ENCODE results near the gene ZNF414. TPM values are rescaled to one million over a fixed set of nuclear protein-coding genes. Genes with fewer than 3 reads are reported as not detected.

ZNF414 gene
- total and polyA plus RNA-seq, 2 of the 4 experiments (the other 2 are of a cell fraction): 3.2 to 14.2 TPM

- intact Hi-C loops (cut with micrococcal nuclease): no loop called here
- Histone ChIP-seq H3K56ac (ENCODE audit: extremely low read depth, insufficient read depth, low read length) (no peak overlapping the region), H4K91ac (ENCODE audit: insufficient read depth, low read depth, low read length) (no peak overlapping the region), H3K4me1 (ENCODE audit: control insufficient read depth, insufficient read depth, low read length) (no peaks in the 10 kb centered on the region), H3K9me3 (ENCODE audit: control insufficient read depth, insufficient read depth, low read length) (no peaks in the 10 kb centered on the region), H2AK9ac (replicated peaks; ENCODE audit: low read depth, low read length, poor library complexity) (no peak overlapping the region), H4K5ac (ENCODE audit: low read depth, low read length) (no peak overlapping the region), H3K4me3 (ENCODE audit: insufficient read depth, low read depth, low read length) (no peak overlapping the region), H4K20me1 (ENCODE audit: insufficient read depth, low read length) (peaks cover 53% of the 10 kb centered on the region), H3K36me3 (ENCODE audit: control insufficient read depth, insufficient read depth, low read length) (peaks cover 77% of the 10 kb centered on the region), H2AK5ac (ENCODE audit: low read depth, low read length) (no peak overlapping the region), H2BK120ac (ENCODE audit: low read depth, low read length) (no peak overlapping the region), H3K4ac (ENCODE audit: low read depth, low read length) (no peak overlapping the region), H3K9me1 (ENCODE audit: insufficient read depth, low read length) (peaks cover 4% of the 10 kb centered on the region; the same call in 1 of the 2 replicates), H3K27ac (ENCODE audit: insufficient read depth, low read length) (no peak overlapping the region), H2BK5ac (ENCODE audit: low read depth, low read length, poor library complexity, severe bottlenecking) (no peak overlapping the region), H2AFZ (replicated peaks; ENCODE audit: low read length, poor library complexity) (no peak overlapping the region), H3K18ac (ENCODE audit: low read depth, low read length) (no peak overlapping the region), H3K4me2 (ENCODE audit: low read depth, low read length) (no peak overlapping the region), H3K23ac (ENCODE audit: low read depth, low read length) (no peak overlapping the region), H3K14ac (replicated peaks; ENCODE audit: low read depth, low read length) (no peak overlapping the region), H2BK15ac (ENCODE audit: low read depth, low read length) (no peak overlapping the region), H3K9ac (ENCODE audit: low read depth, low read length) (no peak overlapping the region), H3K79me1 (ENCODE audit: low read depth in 1 of 2, low read length in 2 of 2) (peaks cover 9 to 65% of the 10 kb centered on the region in 2 experiments), H2BK20ac (ENCODE audit: low read depth, low read length) (no peak overlapping the region), H3K27me3 (ENCODE audit: control insufficient read depth, insufficient read depth, low read length) (no peaks in the 10 kb centered on the region), H4K8ac (ENCODE audit: low read depth in 2 of 2, low read length in 2 of 2) (no peak overlapping the region)
- POLR2A ChIA-PET (ENCODE audit: unreplicated experiment): no interaction called here
- in situ Hi-C loops (cut with MboI; ENCODE audit: low sequenced_read_pairs): no loop called here
- WGBS, 2 experiments (ENCODE audit: extremely low coverage in 2 of 2, insufficient read length in 1 of 2): 94% methylated on average over 8 of the region's 16 CpGs; no CpG with 5 or more reads in 1 of the 2 experiments
- no TSS peak for BruUV-seq (replicated peaks)
- TF ChIP-seq CEBPB (IDR thresholded peaks at IDR 0.05; ENCODE audit: low read depth, low read length) (no peak), MXI1 (IDR thresholded peaks at IDR 0.05; ENCODE audit: borderline replicate concordance, low read depth, low read length) (no peak), ELK1 (IDR thresholded peaks at IDR 0.05; ENCODE audit: borderline replicate concordance, low read depth, low read length) (no peak), FOS (IDR thresholded peaks at IDR 0.05; ENCODE audit: low read depth, low read length) (no peak), RAD21 (IDR thresholded peaks at IDR 0.05; ENCODE audit: low read length) (no peak), BHLHE40 (IDR thresholded peaks at IDR 0.05; ENCODE audit: low read depth, low read length) (no peak), SMC3 (IDR thresholded peaks at IDR 0.05; ENCODE audit: low read depth, low read length) (no peak), MAZ (IDR thresholded peaks at IDR 0.05; ENCODE audit: borderline replicate concordance, low read depth, low read length) (no peak), CHD1 (IDR thresholded peaks at IDR 0.05; ENCODE audit: low read depth, low read length) (no peak), MAFK (IDR thresholded peaks at IDR 0.05; ENCODE audit: low read depth, low read length) (no peak)
- dilution Hi-C loops (cut with HindIII; ENCODE audit: low sequenced_read_pairs, unreplicated experiment): no loop called here
- DNase-seq (no peak), ATAC-seq (ENCODE audit: low read depth) (no peak)
- CTCF ChIA-PET: no interaction called here
Measured at GRCh38 chr19:8486661-8487136, 27.3 kb downstream of the ZNF414 start.

Data from IMR-90 (cell line).